ENCODE results near the gene AGPAT2.

The AGPAT2 gene
- 6.5 to 17.6 (median 10.0) reads per million in 9 experiments for total RNA-seq

GRCh38 chr9:136686794-136687711 lies at the start of gene AGPAT2:
Gene AGPAT2 (minus strand): TSS chr9:136687457. CDS start chr9:136687357, 100 bp downstream.
- ATAC-seq (replicated peaks): peak; percentile 86
- peaks cover 4 to 5% of the 10 kb centered on the region in 2 donors for H3K4me1 Mint-ChIP-seq (ENCODE audit: low read depth in 2 of 2)
- no peaks in the 10 kb centered on the region for H3K9me3 Mint-ChIP-seq
- H3K4me3 Mint-ChIP-seq: peak within 1 kb of the TSS; percentile 72 to 74
- H3K27ac Mint-ChIP-seq: peak within 1 kb of the TSS in 1 of 2 donors; percentile 60
- H3K36me3 Mint-ChIP-seq (ENCODE audit: insufficient read depth): no peaks in the 10 kb centered on the region
- peak in 2 of 3 experiments; percentile 48 to 49 for DNase-seq
- no peaks in the 10 kb centered on the region for H3K27me3 Mint-ChIP-seq

- Mint-ChIP-seq H3K36me3 (ENCODE audit: insufficient read depth) (peaks cover 3% of the 10 kb centered on the region), H3K27me3 (peaks cover 0 to 17% of the 10 kb centered on the region in 2 donors), H3K4me1 (ENCODE audit: low read depth in 2 of 2) (no peaks in the 10 kb centered on the region), H3K4me3 (no peak overlapping the region), H3K27ac (no peak overlapping the region), H3K9me3 (no peaks in the 10 kb centered on the region)
- DNase-seq (no peak), ATAC-seq (replicated peaks) (no peak)
Observed at GRCh38 chr9:136735812-136736480, 48.7 kb upstream of the AGPAT2 start.

- ATAC-seq (replicated peaks) (no peak), DNase-seq (no peak)
- Mint-ChIP-seq H3K27me3 (peaks cover 0 to 17% of the 10 kb centered on the region in 2 donors), H3K9me3 (no peaks in the 10 kb centered on the region), H3K4me1 (ENCODE audit: low read depth in 2 of 2) (no peaks in the 10 kb centered on the region), H3K36me3 (ENCODE audit: insufficient read depth) (peaks cover 4% of the 10 kb centered on the region), H3K4me3 (no peak overlapping the region), H3K27ac (no peak overlapping the region)
Observed at GRCh38 chr9:136734837-136735496, 47.7 kb upstream of the AGPAT2 start.

GRCh38 chr9:136733611-136734010 lies 46.4 kb upstream of the AGPAT2 start:
- H3K27me3 Mint-ChIP-seq: peaks cover 0 to 7% of the 10 kb centered on the region in 2 donors
- H3K9me3 Mint-ChIP-seq: no peaks in the 10 kb centered on the region
- no peak for ATAC-seq (replicated peaks)
- H3K27ac Mint-ChIP-seq: no peak overlapping the region
- H3K4me1 Mint-ChIP-seq (ENCODE audit: low read depth in 2 of 2): no peaks in the 10 kb centered on the region
- H3K4me3 Mint-ChIP-seq: no peak overlapping the region
- DNase-seq: no peak
- H3K36me3 Mint-ChIP-seq (ENCODE audit: insufficient read depth): peaks cover 17% of the 10 kb centered on the region

- no peak overlapping the region for H3K27ac Mint-ChIP-seq
- H3K27me3 Mint-ChIP-seq: no peaks in the 10 kb centered on the region
- H3K36me3 Mint-ChIP-seq (ENCODE audit: insufficient read depth): peaks cover 25% of the 10 kb centered on the region
- DNase-seq (no peak), ATAC-seq (replicated peaks) (no peak)
- no peaks in the 10 kb centered on the region for H3K9me3 Mint-ChIP-seq
- no peak overlapping the region for H3K4me3 Mint-ChIP-seq
- H3K4me1 Mint-ChIP-seq (ENCODE audit: low read depth in 2 of 2): peaks cover 0 to under 1% of the 10 kb centered on the region in 2 donors
Observed at GRCh38 chr9:136732444-136733178, 45.4 kb upstream of the AGPAT2 start.

GRCh38 chr9:136729926-136730325 lies 42.7 kb upstream of the AGPAT2 start:
- ATAC-seq (replicated peaks) (no peak), DNase-seq (no peak)
- Mint-ChIP-seq H3K4me1 (ENCODE audit: low read depth in 2 of 2) (peaks cover 9 to 11% of the 10 kb centered on the region in 2 donors), H3K36me3 (ENCODE audit: insufficient read depth) (peaks cover 52% of the 10 kb centered on the region), H3K4me3 (peak overlapping the region in 1 of 2 donors; percentile 95), H3K27me3 (no peaks in the 10 kb centered on the region), H3K9me3 (no peaks in the 10 kb centered on the region), H3K27ac (no peak overlapping the region)

- Mint-ChIP-seq H3K27ac (no peak overlapping the region), H3K36me3 (ENCODE audit: insufficient read depth) (peaks cover 59% of the 10 kb centered on the region), H3K9me3 (no peaks in the 10 kb centered on the region), H3K4me3 (peak overlapping the region; percentile 41 to 95), H3K27me3 (no peaks in the 10 kb centered on the region), H3K4me1 (ENCODE audit: low read depth in 2 of 2) (peaks cover 14% of the 10 kb centered on the region in 2 donors)
- no peak for ATAC-seq (replicated peaks)
- no peak for DNase-seq
Observed at GRCh38 chr9:136729144-136729543, 41.9 kb upstream of the AGPAT2 start.

GRCh38 chr9:136728548-136729123 lies 41.4 kb upstream of the AGPAT2 start:
- ATAC-seq (replicated peaks): no peak
- Mint-ChIP-seq H3K27ac (peak overlapping the region; percentile 97 to 98), H3K27me3 (no peaks in the 10 kb centered on the region), H3K36me3 (ENCODE audit: insufficient read depth) (peaks cover 65% of the 10 kb centered on the region), H3K9me3 (no peaks in the 10 kb centered on the region), H3K4me1 (ENCODE audit: low read depth in 2 of 2) (peaks cover 14 to 18% of the 10 kb centered on the region in 2 donors), H3K4me3 (peak overlapping the region; percentile 41 to 95)
- no peak for DNase-seq

- H3K36me3 Mint-ChIP-seq (ENCODE audit: insufficient read depth): peaks cover 70% of the 10 kb centered on the region
Observed at GRCh38 chr9:136728080-136728547, 40.9 kb upstream of the AGPAT2 start.

GRCh38 chr9:136726631-136727191 lies 39.5 kb upstream of the AGPAT2 start:
- H3K27me3 Mint-ChIP-seq: no peaks in the 10 kb centered on the region
- ATAC-seq (replicated peaks) (peak; percentile 55), DNase-seq (peak; percentile 38 to 56 (median 40))
- peaks cover 14 to 23% of the 10 kb centered on the region in 2 donors for H3K4me1 Mint-ChIP-seq (ENCODE audit: low read depth in 2 of 2)
- H3K36me3 Mint-ChIP-seq (ENCODE audit: insufficient read depth): peaks cover 77% of the 10 kb centered on the region
- H3K4me3 Mint-ChIP-seq: peak overlapping the region; percentile 95 to 97
- H3K9me3 Mint-ChIP-seq: no peaks in the 10 kb centered on the region
- H3K27ac Mint-ChIP-seq: peak overlapping the region; percentile 97 to 98

More at GRCh38 chr9:136728080-136728547, 40.9 kb upstream of the AGPAT2 start:
- H3K27ac Mint-ChIP-seq: peak overlapping the region; percentile 97 to 98
- H3K4me3 Mint-ChIP-seq: peak overlapping the region; percentile 95 to 97
- no peaks in the 10 kb centered on the region for H3K27me3 Mint-ChIP-seq
- no peaks in the 10 kb centered on the region for H3K9me3 Mint-ChIP-seq
- DNase-seq (peak; percentile 92 to 94 (median 93)), ATAC-seq (replicated peaks) (peak; percentile 76)
- H3K4me1 Mint-ChIP-seq (ENCODE audit: low read depth in 2 of 2): peaks cover 14 to 23% of the 10 kb centered on the region in 2 donors

- peak overlapping the region; percentile 95 to 97 for H3K4me3 Mint-ChIP-seq
- H3K9me3 Mint-ChIP-seq: no peaks in the 10 kb centered on the region
- peaks cover 81% of the 10 kb centered on the region for H3K36me3 Mint-ChIP-seq (ENCODE audit: insufficient read depth)
- ATAC-seq (replicated peaks): no peak
- no peak for DNase-seq
- H3K27ac Mint-ChIP-seq: peak overlapping the region; percentile 97 to 98
- peaks cover 14 to 24% of the 10 kb centered on the region in 2 donors for H3K4me1 Mint-ChIP-seq (ENCODE audit: low read depth in 2 of 2)
- H3K27me3 Mint-ChIP-seq: no peaks in the 10 kb centered on the region
Observed at GRCh38 chr9:136726118-136726517, 38.9 kb upstream of the AGPAT2 start.

- H3K36me3 Mint-ChIP-seq (ENCODE audit: insufficient read depth): peaks cover 81% of the 10 kb centered on the region
- no peak for ATAC-seq (replicated peaks)
Observed at GRCh38 chr9:136725612-136726011, 38.4 kb upstream of the AGPAT2 start.

More at GRCh38 chr9:136725612-136726011, 38.4 kb upstream of the AGPAT2 start:
- Mint-ChIP-seq H3K9me3 (no peaks in the 10 kb centered on the region), H3K4me3 (peak overlapping the region in 1 of 2 donors; percentile 27), H3K27me3 (no peaks in the 10 kb centered on the region), H3K27ac (peak overlapping the region in 1 of 2 donors; percentile 97), H3K4me1 (ENCODE audit: low read depth in 2 of 2) (peaks cover 14 to 25% of the 10 kb centered on the region in 2 donors)
- DNase-seq: no peak
